Neutrophil (primary cell): Measurements from ENCODE around the gene DPH3.
A peak's percentile ranks its signal among the peaks of the same experiment; 100 is the strongest.

ENCODE experiments used
- H3K27ac ChIP-seq: fragments of 200-600 bp; sonication (generic); 2 replicates; pipeline ENCODE4 v1.5.1; 2016; ENCODE audit warnings: mild to moderate bottlenecking, moderate library complexity
- H3K27me3 ChIP-seq: fragments of 200-600 bp; sonication (generic); 2 replicates; pipeline ENCODE4 v1.6.0; 2016; ENCODE audit warnings: mild to moderate bottlenecking
- H3K36me3 ChIP-seq: fragments of 200-600 bp; sonication (generic); 2 replicates; pipeline ENCODE4 v1.5.1; 2017
- H3K4me1 ChIP-seq, 2 experiments: fragments of 200-600 bp in 1 of 2; sonication (generic) in 1 of 2; 1 replicate in 1 of 2; 2 replicates in 1 of 2; pipeline versions ENCODE4 v1.5.1 to v1.6.1; 2013 to 2016; ENCODE audit warnings: low read depth in 1 of 2, low read length in 1 of 2, mild to moderate bottlenecking in 1 of 2, moderate library complexity in 1 of 2; ENCODE audit not compliant: control insufficient read depth in 1 of 2, insufficient read depth in 1 of 2
- H3K4me3 ChIP-seq, 2 experiments: fragments of 200-600 bp in 1 of 2; sonication (generic) in 1 of 2; 1 replicate in 1 of 2; 2 replicates in 1 of 2; pipeline ENCODE4 v1.5.1; 2013 to 2016; ENCODE audit warnings: low read depth in 1 of 2, low read length in 1 of 2, mild to moderate bottlenecking in 1 of 2, moderate library complexity in 1 of 2
- H3K9me3 ChIP-seq: fragments of 200-600 bp; sonication (generic); 2 replicates; pipeline ENCODE4 v1.5.1; 2016
- TF ChIP-seq, protein P1 (sequence below): fragments of 200-600 bp; sonication (generic); IDR thresholded peaks from 2 replicates; pipeline ENCODE4 v1.5.1; 2016; ENCODE audit warnings: antibody characterized with exemption

DPH3 gene

GRCh38 chr3:16254916-16255315 lies 9.8 kb downstream of the DPH3 start:
- TF ChIP-seq, protein P1, sequence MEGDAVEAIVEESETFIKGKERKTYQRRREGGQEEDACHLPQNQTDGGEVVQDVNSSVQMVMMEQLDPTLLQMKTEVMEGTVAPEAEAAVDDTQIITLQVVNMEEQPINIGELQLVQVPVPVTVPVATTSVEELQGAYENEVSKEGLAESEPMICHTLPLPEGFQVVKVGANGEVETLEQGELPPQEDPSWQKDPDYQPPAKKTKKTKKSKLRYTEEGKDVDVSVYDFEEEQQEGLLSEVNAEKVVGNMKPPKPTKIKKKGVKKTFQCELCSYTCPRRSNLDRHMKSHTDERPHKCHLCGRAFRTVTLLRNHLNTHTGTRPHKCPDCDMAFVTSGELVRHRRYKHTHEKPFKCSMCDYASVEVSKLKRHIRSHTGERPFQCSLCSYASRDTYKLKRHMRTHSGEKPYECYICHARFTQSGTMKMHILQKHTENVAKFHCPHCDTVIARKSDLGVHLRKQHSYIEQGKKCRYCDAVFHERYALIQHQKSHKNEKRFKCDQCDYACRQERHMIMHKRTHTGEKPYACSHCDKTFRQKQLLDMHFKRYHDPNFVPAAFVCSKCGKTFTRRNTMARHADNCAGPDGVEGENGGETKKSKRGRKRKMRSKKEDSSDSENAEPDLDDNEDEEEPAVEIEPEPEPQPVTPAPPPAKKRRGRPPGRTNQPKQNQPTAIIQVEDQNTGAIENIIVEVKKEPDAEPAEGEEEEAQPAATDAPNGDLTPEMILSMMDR = no peak
- H3K4me1 ChIP-seq = peaks cover 16 to 17% of the 10 kb centered on the region in 2 experiments
- H3K27me3 ChIP-seq = no peaks in the 10 kb centered on the region
- no peaks in the 10 kb centered on the region for H3K9me3 ChIP-seq
- no peak overlapping the region for H3K4me3 ChIP-seq
- no peak overlapping the region for H3K27ac ChIP-seq
- peaks cover 19% of the 10 kb centered on the region for H3K36me3 ChIP-seq

DNA sequence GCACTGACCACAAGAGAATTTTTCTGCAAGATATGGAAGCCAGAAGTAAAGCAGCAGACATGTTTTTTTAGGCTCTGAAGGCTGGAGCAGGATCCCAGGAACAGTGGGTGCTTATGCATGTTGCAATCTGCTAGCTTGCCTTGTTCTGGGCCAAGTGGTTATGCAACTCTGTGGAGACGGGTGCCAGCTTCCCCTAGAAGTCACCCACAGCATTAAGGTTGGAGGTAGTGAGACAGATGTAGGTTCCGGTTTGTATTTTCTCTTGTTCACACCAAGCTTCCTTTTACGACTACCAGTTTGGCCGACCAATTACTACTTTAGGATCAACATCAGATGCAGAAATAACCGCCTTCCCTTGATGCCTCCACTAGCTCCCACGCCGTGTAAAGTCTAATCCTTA lies 11.1 kb downstream of the DPH3 start:
- TF ChIP-seq, protein P1 = no peak
- Histone ChIP-seq H3K4me3 (peak overlapping the region in 1 of 2 experiments; percentile 9), H3K4me1 (peaks cover 16 to 17% of the 10 kb centered on the region in 2 experiments), H3K36me3 (peaks cover 6% of the 10 kb centered on the region), H3K27me3 (no peaks in the 10 kb centered on the region), H3K27ac (peak overlapping the region; percentile 77), H3K9me3 (no peaks in the 10 kb centered on the region)

- H3K9me3 ChIP-seq = no peaks in the 10 kb centered on the region
- peaks cover 16 to 17% of the 10 kb centered on the region in 2 experiments for H3K4me1 ChIP-seq
- TF ChIP-seq, protein P1 = no peak
- no peak overlapping the region for H3K4me3 ChIP-seq
- H3K27me3 ChIP-seq = no peaks in the 10 kb centered on the region
- no peaks in the 10 kb centered on the region for H3K36me3 ChIP-seq
- H3K27ac ChIP-seq = peak overlapping the region; percentile 77
These were observed 11.8 kb downstream of the DPH3 start for GRCh38 chr3:16252988-16253387.

GRCh38 chr3:16252243-16252978 lies 12.3 kb downstream of the DPH3 start:
- peak overlapping the region; percentile 77 for H3K27ac ChIP-seq
- H3K9me3 ChIP-seq = no peaks in the 10 kb centered on the region
- TF ChIP-seq, protein P1 = no peak
- no peaks in the 10 kb centered on the region for H3K36me3 ChIP-seq
- peaks cover 18% of the 10 kb centered on the region in 2 experiments for H3K4me1 ChIP-seq
- H3K4me3 ChIP-seq = no peak overlapping the region
- H3K27me3 ChIP-seq = no peaks in the 10 kb centered on the region

DNA sequence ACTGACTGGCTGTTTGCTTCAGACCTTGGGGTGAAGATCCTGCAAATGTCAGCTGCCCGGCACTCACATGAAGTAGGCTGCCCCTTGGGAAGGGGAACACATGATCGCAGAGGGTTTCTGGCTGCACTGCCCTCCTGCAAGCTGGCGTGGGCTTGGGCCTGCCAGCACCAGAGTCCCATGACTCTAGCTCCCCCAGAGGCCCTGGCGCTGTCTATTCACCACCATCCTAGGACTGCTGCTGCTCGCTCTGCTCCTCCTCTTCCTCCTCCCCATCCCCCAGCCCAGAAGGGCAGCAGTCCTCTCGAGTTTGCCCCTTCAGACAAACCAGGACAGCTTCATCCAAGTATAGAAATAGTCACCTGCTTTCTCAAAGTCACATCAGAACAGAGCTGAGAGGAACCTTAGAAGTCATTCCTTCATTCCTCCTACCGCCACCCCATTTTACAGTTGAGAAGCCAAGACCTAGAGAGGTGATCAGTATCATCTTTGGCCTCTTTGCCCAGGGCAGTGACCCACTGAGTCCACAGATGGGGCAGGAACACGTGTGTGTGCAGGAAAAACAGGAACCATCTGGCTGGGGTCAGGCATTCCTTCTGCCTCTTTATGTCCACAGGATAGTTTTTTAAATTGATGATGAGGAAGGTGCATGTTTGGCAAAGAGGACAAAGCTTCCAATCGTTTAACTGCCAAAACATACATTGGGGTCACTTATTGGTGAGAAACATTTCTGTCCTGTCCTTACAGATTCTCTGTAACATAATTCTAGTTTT lies 13.2 kb downstream of the DPH3 start:
- Histone ChIP-seq H3K4me3 (no peak overlapping the region), H3K27ac (no peak overlapping the region), H3K4me1 (peaks cover 22 to 23% of the 10 kb centered on the region in 2 experiments), H3K36me3 (no peaks in the 10 kb centered on the region), H3K27me3 (no peaks in the 10 kb centered on the region), H3K9me3 (no peaks in the 10 kb centered on the region)
- TF ChIP-seq, protein P1 = no peak
